Neural crest cell (in vitro differentiated cells): ENCODE data around the gene BCL6. TPM values are rescaled to one million over a fixed set of nuclear protein-coding genes. Genes with fewer than 3 reads are reported as not detected.

Experiments used
- DNase-seq: peaks from one replicate; pipeline ENCODE4 v3.0.0; 2021; ENCODE audit warnings: low read depth, mixed read lengths, low spot score
- H3K27ac Mint-ChIP-seq: one replicate; pipeline ENCODE4 v1.8.0; 2021; ENCODE audit warnings: mild to moderate bottlenecking, mixed read lengths; ENCODE audit not compliant: unreplicated experiment
- H3K27me3 Mint-ChIP-seq: 2 replicates; pipeline ENCODE4 v1.8.0; 2021; ENCODE audit warnings: low read depth, mild to moderate bottlenecking, mixed read lengths
- H3K36me3 Mint-ChIP-seq: 2 replicates; pipeline ENCODE4 v1.8.0; 2021; ENCODE audit warnings: low read depth, mild to moderate bottlenecking, mixed read lengths
- H3K4me1 Mint-ChIP-seq: 2 replicates; pipeline ENCODE4 v1.8.0; 2021; ENCODE audit warnings: mixed read lengths
- H3K4me3 Mint-ChIP-seq: one replicate; pipeline ENCODE4 v1.8.0; 2021; ENCODE audit warnings: mild to moderate bottlenecking, mixed read lengths
- H3K9me3 Mint-ChIP-seq: 2 replicates; pipeline ENCODE4 v1.8.0; 2021; ENCODE audit warnings: mixed read lengths
- total RNA-seq: library from RNA; stranded (reverse); gene quantifications from 2 replicates; pipeline ENCODE4 v1.2.1, GENCODE V29; 2021
- TF ChIP-seq, protein P1 (sequence below): fragments of 200-600 bp; sonication (generic); conservative IDR thresholded peaks from 2 replicates; pipeline ENCODE4 v1.5.0; 2021; ENCODE audit warnings: antibody characterized with exemption, mild to moderate bottlenecking

The BCL6 gene
- total RNA-seq, 1 donor from 2014 or later = 6.4 TPM

DNA sequence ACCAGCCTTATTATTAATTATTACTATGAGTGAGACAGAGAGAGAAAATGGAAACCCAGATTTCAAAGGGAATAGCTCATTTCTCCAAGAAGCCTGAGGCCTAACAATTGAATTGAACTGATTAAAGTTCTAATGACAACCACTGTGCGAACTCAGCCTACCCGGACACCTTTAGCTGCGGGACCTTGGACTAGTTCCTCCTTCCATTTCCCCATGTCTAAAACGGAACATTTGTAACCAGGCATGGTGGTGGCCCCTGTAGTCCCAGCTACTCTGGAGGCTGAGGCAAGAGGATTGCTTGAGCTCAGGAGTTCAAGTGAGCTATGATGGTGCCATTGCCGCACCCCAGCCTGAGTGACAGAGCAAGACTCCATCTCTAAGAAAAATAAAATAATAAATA lies 26.5 kb downstream of the BCL6 start:
- Mint-ChIP-seq H3K27ac (no peak overlapping the region), H3K9me3 (no peaks in the 10 kb centered on the region), H3K36me3 (peaks cover 3% of the 10 kb centered on the region), H3K4me3 (no peak overlapping the region), H3K27me3 (peaks cover 4% of the 10 kb centered on the region), H3K4me1 (peaks cover 15% of the 10 kb centered on the region)
- TF ChIP-seq, protein P1, sequence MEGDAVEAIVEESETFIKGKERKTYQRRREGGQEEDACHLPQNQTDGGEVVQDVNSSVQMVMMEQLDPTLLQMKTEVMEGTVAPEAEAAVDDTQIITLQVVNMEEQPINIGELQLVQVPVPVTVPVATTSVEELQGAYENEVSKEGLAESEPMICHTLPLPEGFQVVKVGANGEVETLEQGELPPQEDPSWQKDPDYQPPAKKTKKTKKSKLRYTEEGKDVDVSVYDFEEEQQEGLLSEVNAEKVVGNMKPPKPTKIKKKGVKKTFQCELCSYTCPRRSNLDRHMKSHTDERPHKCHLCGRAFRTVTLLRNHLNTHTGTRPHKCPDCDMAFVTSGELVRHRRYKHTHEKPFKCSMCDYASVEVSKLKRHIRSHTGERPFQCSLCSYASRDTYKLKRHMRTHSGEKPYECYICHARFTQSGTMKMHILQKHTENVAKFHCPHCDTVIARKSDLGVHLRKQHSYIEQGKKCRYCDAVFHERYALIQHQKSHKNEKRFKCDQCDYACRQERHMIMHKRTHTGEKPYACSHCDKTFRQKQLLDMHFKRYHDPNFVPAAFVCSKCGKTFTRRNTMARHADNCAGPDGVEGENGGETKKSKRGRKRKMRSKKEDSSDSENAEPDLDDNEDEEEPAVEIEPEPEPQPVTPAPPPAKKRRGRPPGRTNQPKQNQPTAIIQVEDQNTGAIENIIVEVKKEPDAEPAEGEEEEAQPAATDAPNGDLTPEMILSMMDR = no peak
- DNase-seq = no peak

DNA sequence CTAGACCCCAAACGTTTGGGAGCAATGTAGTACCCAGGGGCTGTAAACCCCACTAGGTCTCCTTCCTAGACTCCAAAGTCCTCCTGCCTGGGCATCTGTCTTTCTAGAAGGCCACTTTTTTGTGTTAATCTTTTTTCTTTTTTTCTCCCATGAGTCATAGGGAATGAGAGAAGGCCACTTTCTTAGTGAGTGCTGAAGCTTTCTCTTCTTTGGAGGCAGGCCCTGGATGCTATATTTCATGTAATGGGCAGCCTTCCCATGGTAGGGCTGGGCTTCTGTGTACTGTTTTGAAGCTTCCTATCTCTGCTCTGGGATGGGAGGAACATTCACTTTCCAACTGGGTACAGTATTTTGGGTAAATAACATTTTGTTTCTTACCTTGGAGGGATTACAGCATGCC lies 27.7 kb downstream of the BCL6 start:
- TF ChIP-seq, protein P1 = no peak
- peaks cover 4% of the 10 kb centered on the region for H3K27me3 Mint-ChIP-seq
- H3K4me1 Mint-ChIP-seq = peaks cover 15% of the 10 kb centered on the region
- H3K27ac Mint-ChIP-seq = no peak overlapping the region
- DNase-seq = no peak
- H3K9me3 Mint-ChIP-seq = no peaks in the 10 kb centered on the region
- peaks cover 3% of the 10 kb centered on the region for H3K36me3 Mint-ChIP-seq
- no peak overlapping the region for H3K4me3 Mint-ChIP-seq

DNA sequence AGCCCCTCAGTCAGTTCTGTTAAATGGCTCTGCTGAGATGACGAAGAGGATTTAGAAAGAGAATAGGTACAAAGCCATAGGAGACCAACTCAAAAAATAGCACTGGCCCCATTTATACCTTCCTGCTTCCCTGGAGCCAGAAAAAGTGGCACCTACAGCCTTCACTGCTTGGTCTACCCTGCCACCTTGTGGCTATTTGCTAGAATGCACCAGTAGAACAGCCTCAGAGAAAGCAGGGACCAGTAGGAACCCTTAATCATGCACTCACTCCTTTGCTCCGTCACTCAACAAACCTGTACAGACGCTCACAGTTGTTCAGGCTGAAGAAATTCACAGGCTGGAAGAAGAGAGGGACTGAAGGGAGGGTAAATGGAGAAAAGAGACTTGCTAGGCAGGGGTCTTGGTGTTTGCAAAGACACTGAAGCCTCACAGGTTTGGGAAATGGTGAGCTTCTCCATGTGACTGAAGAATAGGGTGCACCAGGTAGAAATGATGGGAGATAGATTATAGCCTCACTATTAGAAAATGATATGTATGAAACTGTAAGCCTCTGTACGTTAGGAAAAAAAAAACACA lies 30.8 kb downstream of the BCL6 start:
- peak; percentile 71 for DNase-seq
- peaks cover 4% of the 10 kb centered on the region for H3K27me3 Mint-ChIP-seq
- H3K27ac Mint-ChIP-seq = no peak overlapping the region
- TF ChIP-seq, protein P1 = peak; percentile 95
- H3K36me3 Mint-ChIP-seq = no peaks in the 10 kb centered on the region
- H3K4me3 Mint-ChIP-seq = no peak overlapping the region
- no peaks in the 10 kb centered on the region for H3K9me3 Mint-ChIP-seq
- H3K4me1 Mint-ChIP-seq = peaks cover 4% of the 10 kb centered on the region

DNA sequence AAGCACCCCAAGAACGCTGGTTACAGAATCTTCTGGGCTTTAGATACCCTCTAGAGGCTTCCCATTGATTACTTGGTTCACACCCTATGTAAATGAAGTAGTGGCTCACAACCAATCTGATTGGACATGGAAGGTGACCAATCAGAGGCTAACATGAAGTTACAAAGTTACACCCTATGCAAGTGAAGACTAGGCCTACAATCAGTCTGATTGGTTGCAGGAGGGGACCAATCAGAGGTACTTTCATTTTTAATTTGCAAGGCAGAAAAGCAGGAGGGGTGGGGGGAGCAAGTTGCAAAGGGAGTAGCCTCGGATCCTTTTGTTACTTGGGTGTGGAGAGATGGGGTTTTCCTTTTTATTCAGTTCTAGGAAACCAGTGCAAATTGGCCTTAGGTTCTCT lies 31.8 kb downstream of the BCL6 start:
- Mint-ChIP-seq H3K9me3 (no peaks in the 10 kb centered on the region), H3K4me1 (no peaks in the 10 kb centered on the region), H3K27me3 (peaks cover 4% of the 10 kb centered on the region), H3K36me3 (no peaks in the 10 kb centered on the region), H3K27ac (no peak overlapping the region), H3K4me3 (no peak overlapping the region)
- no peak for DNase-seq
- TF ChIP-seq, protein P1 = no peak

DNA sequence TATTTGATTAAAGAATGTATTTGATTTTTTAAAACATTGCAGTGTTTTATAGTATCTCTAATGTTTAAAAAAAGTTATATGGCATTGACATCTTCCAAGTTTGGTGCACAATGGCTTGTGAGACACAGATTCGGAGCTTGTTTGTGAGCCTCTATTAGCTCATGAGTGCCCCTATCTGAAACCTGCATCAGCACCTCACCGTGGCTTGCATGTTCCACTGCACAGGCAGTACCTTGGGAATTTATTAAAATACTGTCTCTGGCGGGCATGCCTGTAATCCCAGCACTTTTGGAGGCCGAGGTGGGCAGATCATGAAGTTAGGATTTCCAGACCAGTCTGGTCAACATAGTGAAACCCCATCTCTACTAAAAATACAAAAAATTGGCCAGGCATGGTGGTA lies 36.1 kb downstream of the BCL6 start:
- Mint-ChIP-seq H3K4me3 (no peak overlapping the region), H3K36me3 (no peaks in the 10 kb centered on the region), H3K9me3 (no peaks in the 10 kb centered on the region), H3K27ac (no peak overlapping the region), H3K4me1 (no peaks in the 10 kb centered on the region), H3K27me3 (no peaks in the 10 kb centered on the region)
- TF ChIP-seq, protein P1 = no peak
- DNase-seq = no peak
